ENCODE results near the gene CHMP4A. TPM values are rescaled to one million over a fixed set of nuclear protein-coding genes. Genes with fewer than 3 reads are reported as not detected.
A peak's percentile ranks its signal among the peaks of the same experiment; 100 is the strongest.

Gene CHMP4A
- total and polyA plus RNA-seq, 2 of the 13 experiments (the other 11 are each of a cell fraction or from before 2014, with no cell fraction given), result 83.6 to 113 TPM

GRCh38 chr14:24260026-24260779, 46.9 kb upstream of the CHMP4A start (continued):
- TF ChIP-seq CAMTA2 (CRISPR knock-in tag; IDR thresholded peaks at IDR 0.05; ENCODE audit: borderline replicate concordance) (peak; percentile 77; the same call in 1 of the 2 replicates), TOPORS (CRISPR knock-in tag; IDR thresholded peaks at IDR 0.05) (no peak), ZNF704 (CRISPR knock-in tag; IDR thresholded peaks at IDR 0.05; ENCODE audit: borderline replicate concordance) (0 out of 2 replicates have a peak, but pooled peaks have one; percentile 32), ZNF629 (CRISPR knock-in tag; conservative IDR thresholded peaks at IDR 0.05) (peak; percentile 83), AHR (CRISPR knock-in tag; IDR thresholded peaks at IDR 0.05) (0 out of 2 replicates have a peak, but pooled peaks have one; percentile 30), MAFK (conservative IDR thresholded peaks at IDR 0.05 in 1 of 2, IDR thresholded peaks at IDR 0.05 in 1 of 2; ENCODE audit: low read length in 2 of 2) (no peak), MAZ (IDR thresholded peaks at IDR 0.05; ENCODE audit: borderline replicate concordance, low read depth, low read length) (no peak), MAZ (CRISPR knock-in tag; IDR thresholded peaks at IDR 0.05; ENCODE audit: low read depth) (no peak), GMEB2 (CRISPR knock-in tag; IDR thresholded peaks at IDR 0.05; ENCODE audit: low read depth) (no peak), NR0B2 (CRISPR knock-in tag; IDR thresholded peaks at IDR 0.05) (peak; percentile 42; the same call in 1 of the 2 replicates), ZBTB39 (CRISPR knock-in tag; IDR thresholded peaks at IDR 0.05) (no peak), ZNF691 (CRISPR knock-in tag; IDR thresholded peaks at IDR 0.05; ENCODE audit: borderline replicate concordance, low read depth) (0 out of 2 replicates have a peak, but pooled peaks have one; percentile 32), BHLHE40 (IDR thresholded peaks at IDR 0.05; ENCODE audit: low read length) (peak; percentile 45; the same call in 1 of the 2 replicates), ZNF839 (CRISPR knock-in tag; IDR thresholded peaks at IDR 0.05; ENCODE audit: borderline replicate concordance) (0 out of 2 replicates have a peak, but pooled peaks have one; percentile 40), ZNF343 (CRISPR knock-in tag; IDR thresholded peaks at IDR 0.05) (0 out of 2 replicates have a peak, but pooled peaks have one; percentile 36), ZNF687 (CRISPR knock-in tag; IDR thresholded peaks at IDR 0.05) (peak; percentile 78)

Measured in HepG2 (cell line).